Gastrocnemius medialis (tissue), 4 donors: ENCODE results near the gene ANKRD30B. TPM values are rescaled to one million over a fixed set of nuclear protein-coding genes. Genes with fewer than 3 reads are reported as not detected.
"Not testable (repeated sequence)": the region's sequence is repeated elsewhere in the genome, so short reads cannot be mapped to it uniquely, and the experiment has no call there.

Source experiments
- ATAC-seq, 2 donors: fragments of 150-250 bp; one replicate each; pipeline ENCODE4 v1.9.1; 2016
- DNase-seq, 2 donors: peaks; one replicate each; pipeline ENCODE4 v3.0.0-alpha.2; 2019
- H3K27ac ChIP-seq, 4 donors: fragments of 200-600 bp; sonication (generic); 1 replicate in 1 of 4; 2 replicates in 3 of 4; pipeline ENCODE4 v1.5.1; 2016 to 2018; ENCODE audit warnings: mild to moderate bottlenecking in 2 of 4, moderate library complexity in 1 of 4
- H3K27me3 ChIP-seq, 3 donors: fragments of 200-600 bp; sonication (generic) in 2 of 3; 1 replicate in 1 of 3; 2 replicates in 2 of 3; pipeline versions ENCODE4 v1.5.1 to v1.6.0; 2016 to 2019; ENCODE audit warnings: mild to moderate bottlenecking in 1 of 3, moderate library complexity in 1 of 3
- H3K36me3 ChIP-seq, 2 donors: fragments of 200-600 bp; sonication (generic) in 1 of 2; one replicate each; pipeline ENCODE4 v1.5.1; 2017 to 2018
- H3K4me1 ChIP-seq, 2 donors: fragments of 200-600 bp; sonication (generic) in 1 of 2; one replicate each; pipeline ENCODE4 v1.5.1; 2016 to 2017; ENCODE audit warnings: mild to moderate bottlenecking in 2 of 2
- H3K4me3 ChIP-seq, 4 donors: fragments of 200-600 bp; sonication (generic) in 3 of 4; 1 replicate in 1 of 4; 2 replicates in 3 of 4; pipeline ENCODE4 v1.5.1; 2016 to 2019; ENCODE audit warnings: mild to moderate bottlenecking in 2 of 4
- H3K9me3 ChIP-seq, 3 donors: fragments of 200-600 bp; sonication (generic) in 2 of 3; 1 replicate in 1 of 3; 2 replicates in 2 of 3; pipeline ENCODE4 v1.5.1; 2016 to 2019
- CTCF ChIP-seq, 5 experiments: fragments of 450-650 bp in 3 of 5; fragments of 200-600 bp in 2 of 5; sonication (generic) in 2 of 5; IDR thresholded peaks in 4 of 5; conservative IDR thresholded peaks in 1 of 5; 1 replicate in 4 of 5; 2 replicates in 1 of 5; pipeline ENCODE4 v1.5.1; 2016 to 2019; ENCODE audit warnings: antibody characterized with exemption in 5 of 5, mild to moderate bottlenecking in 3 of 5, moderate library complexity in 3 of 5
- POLR2A ChIP-seq, 2 donors: fragments of 450-650 bp; IDR thresholded peaks; one replicate each; pipeline ENCODE4 v1.6.1; 2017; ENCODE audit warnings: antibody characterized with exemption in 2 of 2, mild to moderate bottlenecking in 2 of 2, moderate library complexity in 2 of 2
- in situ Hi-C, 4 donors: fragments of 200-750 bp; cut with MboI; loops; one replicate each; pipeline versions ENCODE4 v1.15.0 to v1.8.0; 2017; ENCODE audit warnings: low sequenced_read_pairs in 4 of 4
- intact Hi-C: fragments of 100-400 bp; cut with DNase I; formaldehyde crosslinking; loops from one replicate; pipeline ENCODE4 v1.15.1; 2023; ENCODE audit warnings: low total_unique reads
- total RNA-seq, 4 donors: library from RNA; depleted of rRNA; stranded (reverse); fragments of >200 nt; gene quantifications; one replicate each; pipeline versions ENCODE4 v1.1.0 to v1.2.3, GENCODE V29; 2016

The ANKRD30B gene
- total RNA-seq, 4 donors from 2014 or later: not detected

- H3K9me3 ChIP-seq, H3K27me3 ChIP-seq, H3K4me3 ChIP-seq, ATAC-seq, H3K36me3 ChIP-seq, H3K27ac ChIP-seq, H3K4me1 ChIP-seq, in situ Hi-C loops, intact Hi-C loops, DNase-seq: not testable (repeated sequence)
Observed at GRCh38 chr18:14855634-14856033, 107.7 kb downstream of the ANKRD30B start.

GRCh38 chr18:14856256-14856655 lies 108.3 kb downstream of the ANKRD30B start:
- ATAC-seq, H3K4me1 ChIP-seq, H3K27me3 ChIP-seq, in situ Hi-C loops, H3K27ac ChIP-seq, H3K9me3 ChIP-seq, intact Hi-C loops, DNase-seq, H3K36me3 ChIP-seq, H3K4me3 ChIP-seq: not testable (repeated sequence)

GRCh38 chr18:14858514-14858913 lies 110.5 kb downstream of the ANKRD30B start:
- H3K36me3 ChIP-seq, H3K9me3 ChIP-seq, DNase-seq, H3K4me1 ChIP-seq, H3K4me3 ChIP-seq, H3K27me3 ChIP-seq, H3K27ac ChIP-seq, intact Hi-C loops, in situ Hi-C loops, ATAC-seq: not testable (repeated sequence)

GRCh38 chr18:14859995-14860394 lies 112.0 kb downstream of the ANKRD30B start:
- H3K27ac ChIP-seq, H3K4me3 ChIP-seq, in situ Hi-C loops, ATAC-seq, intact Hi-C loops, H3K27me3 ChIP-seq, DNase-seq, H3K36me3 ChIP-seq, H3K4me1 ChIP-seq, H3K9me3 ChIP-seq: not testable (repeated sequence)

- DNase-seq, H3K9me3 ChIP-seq, in situ Hi-C loops, H3K27ac ChIP-seq, H3K36me3 ChIP-seq, ATAC-seq, intact Hi-C loops, H3K4me1 ChIP-seq, H3K27me3 ChIP-seq, H3K4me3 ChIP-seq: not testable (repeated sequence)
Observed at GRCh38 chr18:14866426-14866825, 118.5 kb downstream of the ANKRD30B start.

GRCh38 chr18:14867988-14868387 lies 120.0 kb downstream of the ANKRD30B start:
- H3K27ac ChIP-seq, H3K4me3 ChIP-seq, in situ Hi-C loops, H3K9me3 ChIP-seq, H3K4me1 ChIP-seq, H3K36me3 ChIP-seq, intact Hi-C loops, DNase-seq, H3K27me3 ChIP-seq, ATAC-seq: not testable (repeated sequence)

- H3K27me3 ChIP-seq, H3K9me3 ChIP-seq, H3K4me1 ChIP-seq, intact Hi-C loops, ATAC-seq, H3K4me3 ChIP-seq, DNase-seq, H3K36me3 ChIP-seq, in situ Hi-C loops, H3K27ac ChIP-seq: not testable (repeated sequence)
Observed at GRCh38 chr18:14868825-14869224, 120.9 kb downstream of the ANKRD30B start.

GRCh38 chr18:14878826-14879225 lies 130.9 kb downstream of the ANKRD30B start:
- H3K27ac ChIP-seq, H3K4me3 ChIP-seq, ATAC-seq, DNase-seq, H3K36me3 ChIP-seq, H3K4me1 ChIP-seq, intact Hi-C loops, in situ Hi-C loops, H3K9me3 ChIP-seq, H3K27me3 ChIP-seq: not testable (repeated sequence)

GRCh38 chr18:14900435-14900834 lies 152.5 kb downstream of the ANKRD30B start:
- Histone ChIP-seq H3K27me3 (no peaks in the 10 kb centered on the region), H3K9me3 (no peaks in the 10 kb centered on the region), H3K4me1 (no peaks in the 10 kb centered on the region), H3K36me3 (no peaks in the 10 kb centered on the region), H3K4me3 (no peak overlapping the region), H3K27ac (no peak overlapping the region)
- DNase-seq: no peak
- ATAC-seq: no peak
- in situ Hi-C loops (no loop called here), intact Hi-C loops (no loop called here)
- TF ChIP-seq CTCF (IDR thresholded peaks at IDR 0.05 in 4 of 5, conservative IDR thresholded peaks at IDR 0.05 in 1 of 5): no peak
- TF ChIP-seq POLR2A (IDR thresholded peaks at IDR 0.05): no peak
